Embryonic facial prominence (tissue), 1 donor: ENCODE results near the gene DPYSL3.

ENCODE experiments used
- DNase-seq: peaks from one replicate; pipeline ENCODE4 v3.0.0-alpha.2; 2016; ENCODE audit errors: extremely low spot score

Gene DPYSL3

GRCh38 chr5:147472664-147473475 lies 37.0 kb downstream of the DPYSL3 start:
- no peak for DNase-seq

GRCh38 chr5:147467973-147468508 lies 41.8 kb downstream of the DPYSL3 start:
- no peak for DNase-seq

GRCh38 chr5:147466360-147466980 lies 43.4 kb downstream of the DPYSL3 start:
- DNase-seq: no peak

GRCh38 chr5:147465747-147466146 lies 44.1 kb downstream of the DPYSL3 start:
- DNase-seq: no peak

DNA sequence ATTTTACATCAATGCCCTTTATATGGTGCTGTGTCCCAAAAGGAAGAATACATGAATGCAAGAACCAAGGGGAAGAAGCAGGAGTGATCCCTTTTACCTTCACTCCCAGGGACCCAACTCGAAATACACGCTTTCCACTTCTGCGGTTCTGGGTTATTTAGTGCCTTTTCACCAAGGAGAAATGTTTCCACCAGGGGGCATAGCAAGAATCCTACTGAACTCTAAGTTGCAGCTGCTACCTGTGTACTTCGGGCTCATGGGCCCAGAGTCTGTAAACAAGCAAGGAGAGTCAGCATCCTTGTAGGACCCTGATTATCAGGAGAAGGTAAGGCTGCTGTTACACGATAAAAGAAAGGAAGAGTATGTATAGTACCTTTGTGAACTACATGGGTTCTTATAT lies 45.7 kb downstream of the DPYSL3 start:
- no peak for DNase-seq

GRCh38 chr5:147461915-147462314 lies 48.0 kb downstream of the DPYSL3 start:
- DNase-seq: no peak

- no peak for DNase-seq
Measured at GRCh38 chr5:147460380-147460779, 49.5 kb downstream of the DPYSL3 start.

- DNase-seq: no peak
Measured at GRCh38 chr5:147458581-147458980, 51.3 kb downstream of the DPYSL3 start.

- no peak for DNase-seq
Measured at GRCh38 chr5:147455822-147456450, 53.9 kb downstream of the DPYSL3 start.

DNA sequence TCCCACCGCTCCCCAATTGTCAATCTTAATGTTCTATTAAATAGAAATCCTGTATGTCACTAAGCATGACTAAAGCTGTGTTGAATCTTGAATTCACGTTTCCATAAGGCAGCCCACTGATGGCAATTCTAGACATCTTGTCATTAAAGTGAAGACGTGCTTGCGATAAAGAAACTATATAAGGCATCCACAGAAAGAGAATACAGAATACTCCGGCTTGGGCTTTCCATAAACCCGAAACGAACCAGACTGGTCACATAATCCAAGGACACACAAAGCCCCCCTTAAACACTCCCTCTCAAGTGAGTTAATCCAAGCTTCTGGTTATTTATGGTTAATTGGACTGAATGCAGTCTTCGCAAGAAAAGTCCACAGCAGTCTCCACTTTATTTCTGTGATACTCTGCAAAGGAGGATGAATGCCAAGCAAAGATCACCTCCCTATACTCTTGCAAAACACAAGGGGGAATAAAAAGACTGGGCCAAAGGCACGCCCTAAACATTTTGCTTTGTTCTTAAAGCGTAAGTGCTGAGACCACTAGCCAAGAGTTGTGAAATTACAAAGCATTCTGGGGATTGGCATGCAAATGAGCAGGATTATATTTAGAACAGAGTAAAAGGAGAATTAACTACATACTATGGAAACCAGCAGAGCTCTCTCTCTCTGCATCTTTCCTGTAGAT lies 54.7 kb downstream of the DPYSL3 start:
- no peak for DNase-seq

GRCh38 chr5:147453875-147454814 lies 55.7 kb downstream of the DPYSL3 start:
- peak; percentile 77 for DNase-seq

GRCh38 chr5:147452165-147452811 lies 57.6 kb downstream of the DPYSL3 start:
- no peak for DNase-seq

- no peak for DNase-seq
Measured at GRCh38 chr5:147451193-147451592, 58.7 kb downstream of the DPYSL3 start.

DNA sequence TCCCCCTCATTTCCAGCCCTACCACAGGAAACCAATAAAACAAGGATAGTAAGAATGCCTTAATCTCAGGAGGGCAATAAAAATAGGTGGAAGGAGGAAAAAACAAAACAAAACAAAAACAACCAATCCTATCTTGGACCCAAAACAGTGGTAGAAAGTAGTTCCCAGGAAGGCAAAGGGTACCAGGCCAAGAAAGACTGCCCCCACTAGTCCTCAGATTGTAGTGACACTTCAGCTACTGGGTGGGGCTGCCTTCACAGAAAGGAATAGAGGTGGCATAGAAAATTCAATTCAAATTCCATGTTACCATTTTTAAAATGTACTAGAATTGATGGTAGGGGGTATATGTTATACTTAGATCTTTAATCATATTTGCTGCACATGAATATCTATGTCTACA lies 59.3 kb downstream of the DPYSL3 start:
- DNase-seq: no peak

DNA sequence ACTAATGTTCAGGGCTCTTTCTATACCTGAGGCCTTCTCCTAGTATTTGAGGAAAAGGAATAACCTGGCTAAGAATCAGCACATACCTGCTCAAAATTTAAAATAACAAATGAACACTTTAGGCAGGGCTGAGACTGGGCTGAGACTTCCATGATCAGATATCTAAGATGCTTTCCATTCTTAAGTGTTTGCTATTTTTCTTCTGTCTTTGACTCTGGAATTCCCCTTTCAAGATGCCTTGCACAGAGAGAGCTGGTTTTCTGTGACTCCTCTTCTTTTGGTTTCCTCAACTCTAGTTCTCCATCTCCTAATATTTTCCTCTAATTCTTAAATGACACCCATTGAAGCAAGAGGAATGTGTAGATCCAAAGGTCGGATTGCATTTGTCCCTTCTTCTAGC lies 61.1 kb downstream of the DPYSL3 start:
- DNase-seq: no peak

GRCh38 chr5:147446523-147446922 lies 63.3 kb downstream of the DPYSL3 start:
- DNase-seq: no peak

DNA sequence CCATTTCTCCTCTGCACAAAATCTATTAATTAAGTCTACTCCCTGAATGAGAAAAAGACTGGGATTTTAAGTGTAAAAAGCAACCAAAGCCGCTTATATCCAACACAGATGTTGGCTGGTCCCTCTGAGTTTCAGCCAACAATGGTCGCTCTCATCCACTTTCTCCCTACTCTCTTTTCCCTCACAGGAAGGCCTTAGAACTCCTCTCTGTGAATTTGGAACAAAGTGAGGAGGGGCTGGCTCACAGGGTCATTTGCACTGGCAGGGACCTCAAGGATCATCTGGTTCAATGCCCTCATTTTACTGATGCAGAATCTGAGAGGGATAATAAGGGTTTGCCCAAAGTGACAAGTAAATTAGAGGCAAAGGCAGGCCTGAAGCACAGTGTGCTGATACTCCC lies 64.0 kb downstream of the DPYSL3 start:
- DNase-seq: no peak

- no peak for DNase-seq
Measured at GRCh38 chr5:147445090-147445489, 64.8 kb downstream of the DPYSL3 start.

DNA sequence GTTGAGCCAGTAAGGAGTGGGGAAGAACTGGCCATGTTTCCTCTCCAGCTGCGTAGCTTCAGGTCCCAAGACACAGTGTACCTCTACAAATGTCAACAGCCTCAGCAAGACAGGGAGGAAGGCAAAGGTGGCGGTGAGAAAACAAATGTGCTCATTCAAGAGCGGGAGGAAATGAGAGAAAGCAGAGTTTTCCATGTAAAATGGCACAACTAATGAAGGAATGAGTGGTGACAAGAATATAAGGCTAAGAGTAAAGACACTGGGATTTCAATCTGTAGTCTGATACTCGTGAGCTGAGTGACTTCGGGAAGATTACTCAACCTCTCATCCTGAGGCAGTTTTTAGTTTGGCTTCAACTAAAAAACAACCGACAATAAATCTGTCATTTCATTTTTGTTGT lies 67.6 kb downstream of the DPYSL3 start:
- DNase-seq: no peak

GRCh38 chr5:147441191-147441695 lies 68.6 kb downstream of the DPYSL3 start:
- no peak for DNase-seq
